ENCODE results near the gene SAMD14.

SAMD14 gene

DNA sequence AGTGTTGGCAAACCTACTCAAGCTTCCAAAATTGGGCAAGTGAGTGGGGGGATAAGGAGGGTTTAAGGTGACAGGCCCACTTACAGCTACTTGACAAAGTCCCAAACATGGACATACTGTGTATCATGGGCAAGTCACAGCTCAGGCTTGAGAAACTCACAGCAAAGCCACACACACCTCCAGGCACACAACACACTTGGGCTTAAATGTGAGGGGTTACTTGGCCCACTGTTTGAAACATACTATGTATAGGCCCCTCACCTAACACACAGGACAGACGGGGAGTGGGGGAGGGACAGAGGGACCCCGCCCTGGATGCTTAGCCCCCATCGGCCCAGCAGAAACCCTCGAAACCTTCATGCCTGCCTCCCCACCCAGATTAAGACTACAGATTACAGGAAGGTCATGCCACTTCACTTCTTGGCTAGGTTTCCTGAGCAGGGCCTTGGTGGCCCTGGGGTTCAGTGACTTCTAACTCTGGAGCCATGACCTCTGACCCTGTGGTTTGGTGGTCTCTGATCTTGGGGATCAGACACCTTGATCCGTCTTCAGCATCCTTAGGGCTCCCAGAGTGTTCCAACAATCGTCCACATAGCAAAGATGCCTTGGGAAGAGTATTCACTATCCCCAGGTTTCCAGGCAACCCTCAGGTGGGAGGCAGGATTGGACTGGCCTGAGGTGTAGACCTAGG is 2.3 kb upstream of the SAMD14 start:
- DNase-seq: no peak

DNA sequence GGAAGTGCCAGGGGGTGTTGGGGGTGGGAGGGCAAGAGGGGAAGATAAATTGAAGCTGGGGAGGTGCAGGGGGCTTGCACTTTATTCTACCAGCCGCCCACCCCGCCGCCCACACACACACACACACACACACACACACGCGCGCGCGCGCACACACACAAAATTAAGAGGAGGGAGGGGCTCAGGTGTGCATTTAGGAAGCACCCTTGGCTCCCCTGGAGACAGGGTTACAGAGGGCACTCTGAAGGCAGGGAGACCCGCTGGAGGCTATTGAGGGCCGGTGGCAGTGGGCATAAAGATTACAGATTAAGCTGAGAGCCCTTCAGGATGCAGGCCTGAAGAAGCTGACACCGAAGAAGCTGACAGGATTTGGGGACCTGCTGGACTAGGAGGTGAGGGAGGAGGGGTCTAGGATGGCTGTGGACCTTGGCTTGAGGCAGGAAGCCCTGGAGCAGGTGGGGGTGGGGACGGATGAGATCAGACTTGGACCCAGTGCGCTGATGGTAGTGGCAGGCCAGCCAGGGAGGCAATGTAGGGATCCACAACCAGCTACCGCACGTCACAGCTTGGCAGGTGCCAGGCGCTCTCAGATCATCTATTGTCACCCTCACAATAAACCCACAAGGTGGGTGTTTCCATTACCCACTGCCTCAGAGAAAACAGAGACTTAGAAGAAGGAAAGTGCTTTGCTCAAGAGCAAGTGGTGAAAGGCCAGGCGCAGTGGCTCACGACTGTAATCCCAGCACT is 772 bp upstream of the SAMD14 start:
- no peak for DNase-seq

DNA sequence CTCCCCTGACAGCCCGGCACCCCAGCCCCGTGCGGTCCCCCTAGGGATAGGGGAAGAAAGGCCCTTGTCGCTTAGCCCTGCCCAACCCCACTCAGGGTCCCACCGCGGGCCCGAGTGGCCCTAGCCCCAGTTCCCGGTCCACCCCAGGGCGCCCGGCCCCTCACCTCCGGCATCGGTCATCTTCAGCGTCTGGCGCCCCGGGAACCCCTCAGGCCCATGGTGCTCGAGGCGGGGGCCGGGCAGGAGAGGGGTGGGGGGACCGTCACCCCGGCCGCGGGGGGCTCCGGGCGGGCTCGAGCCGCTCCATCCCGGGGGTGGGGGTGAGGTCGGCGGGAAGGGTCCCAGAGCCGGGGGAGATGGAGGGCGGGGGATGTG is 620 bp downstream of the SAMD14 start:
- no peak for DNase-seq

DNA sequence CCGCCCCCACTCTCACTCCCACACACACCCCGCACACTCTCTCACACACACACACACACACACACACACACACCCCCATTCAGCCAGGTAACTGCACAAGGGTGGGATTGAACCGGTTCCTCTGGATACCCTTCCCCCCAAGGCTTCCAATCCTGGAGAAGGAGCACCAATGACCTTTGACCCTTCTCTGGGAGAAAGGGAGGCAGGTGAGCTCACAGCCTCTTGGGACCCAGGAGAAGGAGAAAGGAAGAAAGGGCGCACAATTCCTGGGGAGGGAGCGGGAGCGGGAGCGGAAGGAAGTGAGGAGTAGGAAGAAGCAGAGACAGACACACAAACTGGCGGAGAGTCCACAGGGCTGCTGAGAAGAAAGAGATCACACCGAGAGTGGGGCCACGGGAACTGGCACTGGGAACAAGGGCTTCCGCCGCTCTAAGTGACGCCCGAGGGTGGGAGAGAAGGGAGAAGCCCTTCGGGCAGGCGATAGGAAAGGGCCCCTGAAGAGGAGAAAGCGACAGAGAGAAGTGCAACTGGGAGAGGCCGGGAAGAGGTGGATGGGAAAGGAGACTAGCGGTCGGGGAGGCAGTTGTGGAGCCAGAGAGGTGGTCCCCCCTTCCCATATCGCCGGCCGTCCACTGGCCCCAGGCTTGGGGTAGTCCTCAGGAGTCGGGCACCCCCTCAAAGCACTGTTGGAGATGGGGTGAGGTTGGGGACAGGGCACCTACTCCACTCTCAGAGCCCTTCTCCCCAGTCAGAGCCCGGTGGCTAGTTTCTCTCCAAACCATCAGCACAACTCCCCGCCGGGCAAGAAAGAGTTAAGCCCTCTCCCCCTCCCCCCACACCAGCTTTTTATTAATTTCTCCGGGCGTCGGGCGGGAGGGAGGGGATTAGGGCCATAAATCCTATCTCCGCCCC is 1.3 kb downstream of the SAMD14 start:
- DNase-seq: no peak

DNA sequence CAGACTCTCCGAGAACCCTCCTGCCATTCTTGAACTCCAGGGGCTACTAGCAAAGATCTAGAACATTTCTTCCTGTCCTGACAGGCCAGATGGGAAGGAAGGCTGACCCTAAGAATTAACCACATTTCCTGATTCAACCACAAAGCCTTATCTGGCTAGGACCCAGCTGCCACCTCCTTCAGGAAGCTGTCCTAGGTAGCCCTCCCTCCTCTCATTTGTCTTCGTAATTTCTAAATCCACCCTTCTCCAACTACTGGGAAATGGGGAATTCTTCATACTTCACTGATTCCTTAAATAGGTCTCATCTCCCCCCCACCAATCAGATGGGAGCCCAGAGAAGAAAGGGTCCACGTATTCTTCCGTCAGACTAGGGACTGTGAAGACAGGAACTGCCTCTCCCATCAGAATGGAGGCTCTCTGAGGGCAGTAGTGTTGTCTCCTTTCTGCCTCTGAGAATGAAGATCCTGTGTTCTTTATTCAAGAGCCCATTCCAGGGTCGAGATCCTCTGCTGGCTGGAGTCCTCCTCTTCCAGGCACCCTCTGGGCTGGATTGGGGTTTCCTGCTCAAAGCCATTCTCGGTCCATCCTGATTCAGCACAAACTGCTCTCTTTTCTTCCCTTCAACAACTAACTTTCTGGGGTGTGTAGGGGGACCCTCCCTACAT is 2.1 kb downstream of the SAMD14 start:
- no peak for DNase-seq

DNA sequence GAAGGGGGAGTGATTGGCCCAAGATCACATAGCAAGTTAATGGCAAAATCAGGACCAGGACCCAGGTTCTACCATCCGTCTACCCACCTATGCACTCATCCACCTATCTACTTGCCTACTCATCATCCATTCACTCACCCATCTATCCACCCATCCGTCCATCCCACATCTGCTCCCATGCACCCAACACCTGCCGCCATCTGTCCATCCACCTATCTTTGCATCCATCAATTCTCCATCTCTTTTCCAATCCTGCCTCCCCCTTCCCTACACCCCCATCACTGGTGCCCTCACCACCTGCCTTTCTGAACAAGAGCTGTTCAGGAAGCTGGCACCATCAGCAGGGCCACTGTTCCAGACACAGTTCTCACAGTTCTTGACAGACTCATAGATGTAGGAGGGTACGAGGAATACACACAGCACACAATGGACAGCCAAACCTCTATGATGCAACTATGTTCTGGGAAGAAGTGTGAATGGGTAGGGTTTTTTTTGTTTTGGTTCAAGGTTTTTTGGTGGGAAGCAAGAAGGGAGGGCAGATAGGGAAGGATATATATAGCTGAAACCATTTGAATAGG is 4.5 kb downstream of the SAMD14 start:
- no peak for DNase-seq

DNA sequence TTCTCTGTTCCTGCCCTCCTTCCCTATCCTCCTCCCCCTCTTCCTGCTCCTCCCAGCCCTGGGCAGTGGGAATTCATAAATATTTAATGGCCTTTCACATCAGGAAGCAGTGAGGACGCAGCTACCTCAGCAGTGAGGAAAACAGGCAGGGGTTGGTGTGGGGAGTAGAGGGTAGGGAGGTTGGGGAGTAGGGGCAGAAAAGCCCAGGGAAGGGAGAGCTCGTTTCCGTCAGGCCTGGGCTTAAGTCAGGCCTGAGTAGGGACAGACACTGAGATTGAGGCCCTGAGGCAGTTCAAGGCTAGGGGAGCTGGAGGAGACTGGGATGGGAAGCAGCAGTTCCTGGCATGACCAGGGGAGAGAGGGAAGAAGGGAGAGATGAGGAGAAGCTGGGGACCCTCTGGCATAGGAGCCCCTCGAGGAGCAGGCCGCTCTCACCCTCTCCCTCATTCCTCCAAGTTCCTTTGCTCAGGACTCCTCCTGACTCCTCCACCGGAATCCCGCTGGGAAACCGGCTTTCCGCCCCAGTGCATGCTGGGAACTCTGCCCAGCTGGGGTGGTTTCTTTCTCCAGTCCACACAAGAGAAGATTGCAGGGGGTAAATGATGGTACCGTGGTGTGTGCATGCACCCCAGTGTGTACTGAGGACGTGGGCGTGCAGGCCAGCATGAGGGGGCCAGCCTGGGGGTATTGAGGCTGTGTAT is 6.2 kb downstream of the SAMD14 start:
- no peak for DNase-seq

DNA sequence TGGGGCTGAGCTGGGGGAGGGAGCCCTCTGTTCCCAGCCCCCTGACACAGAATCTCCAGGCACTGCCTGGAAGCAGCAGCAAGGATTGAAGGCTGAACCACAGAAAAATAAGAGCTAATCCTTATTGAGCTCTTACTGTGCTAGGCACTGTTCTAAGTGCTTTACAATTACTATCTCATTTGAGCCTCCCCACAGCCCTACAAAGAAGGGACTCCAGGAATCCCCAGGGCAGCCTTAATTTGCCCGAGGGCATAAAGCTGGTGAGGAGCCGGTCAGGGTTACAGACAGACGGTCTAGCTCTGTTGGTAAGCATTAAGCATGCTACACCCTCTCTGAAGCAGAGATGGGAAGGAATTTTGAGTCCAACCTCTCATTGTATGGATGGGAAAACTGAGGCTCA is 7.0 kb downstream of the SAMD14 start:
- no peak for DNase-seq

DNA sequence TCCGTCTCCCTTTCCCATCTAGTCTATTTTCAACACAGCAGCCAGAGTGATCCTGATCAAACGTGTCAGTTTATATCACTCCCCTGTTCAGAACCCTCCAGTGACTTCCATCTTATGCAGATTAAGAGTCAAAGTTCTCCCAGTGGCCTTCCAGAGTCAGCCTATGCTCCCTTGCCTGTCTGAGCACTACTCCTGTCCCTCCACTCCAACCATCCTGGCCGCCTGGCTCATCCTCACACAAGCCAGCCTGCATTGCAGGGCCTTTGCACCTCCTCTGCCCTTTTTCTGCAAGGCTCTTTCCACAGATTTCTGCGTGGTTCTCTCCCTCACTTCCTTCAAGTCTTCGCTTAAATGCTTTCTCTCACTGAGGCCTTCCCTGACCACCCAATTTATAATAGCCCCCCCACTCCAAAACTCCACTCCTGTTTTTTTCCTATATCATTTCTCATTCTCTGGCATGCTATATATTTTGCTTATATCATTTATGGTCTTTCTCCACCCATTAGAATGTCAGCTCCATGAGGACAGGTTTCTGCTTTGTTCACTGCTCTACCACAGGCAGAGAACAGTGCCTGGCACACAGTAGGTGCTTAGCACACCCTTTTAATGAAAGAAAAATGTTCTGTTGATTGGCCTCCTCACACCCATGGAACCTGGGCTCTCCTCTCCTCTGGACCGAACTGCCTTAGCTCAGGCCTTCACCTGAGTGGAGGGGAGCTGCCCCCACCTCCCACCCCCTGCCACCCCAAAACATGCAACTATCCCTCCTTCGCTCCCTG is 9.3 kb downstream of the SAMD14 start:
- no peak for DNase-seq

DNA sequence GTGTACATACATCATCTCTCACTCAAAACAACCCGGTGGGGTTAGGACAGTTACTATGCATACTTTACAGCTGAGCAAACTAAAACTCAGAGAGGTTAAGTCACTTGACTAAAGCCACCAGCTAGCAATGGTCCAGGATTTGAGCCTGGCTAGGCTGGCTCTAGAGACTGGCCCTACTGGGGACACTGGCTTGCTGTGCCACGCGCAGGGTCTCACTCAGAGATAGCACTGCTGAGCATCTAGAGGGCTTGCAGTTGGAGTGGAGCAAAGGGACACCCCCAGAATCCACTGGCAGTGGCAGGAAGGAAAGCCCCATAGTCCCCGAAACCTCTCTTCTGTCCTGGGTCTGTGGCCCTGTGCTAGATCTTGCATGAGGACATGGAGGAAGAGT is 11.1 kb downstream of the SAMD14 start:
- no peak for DNase-seq

DNA sequence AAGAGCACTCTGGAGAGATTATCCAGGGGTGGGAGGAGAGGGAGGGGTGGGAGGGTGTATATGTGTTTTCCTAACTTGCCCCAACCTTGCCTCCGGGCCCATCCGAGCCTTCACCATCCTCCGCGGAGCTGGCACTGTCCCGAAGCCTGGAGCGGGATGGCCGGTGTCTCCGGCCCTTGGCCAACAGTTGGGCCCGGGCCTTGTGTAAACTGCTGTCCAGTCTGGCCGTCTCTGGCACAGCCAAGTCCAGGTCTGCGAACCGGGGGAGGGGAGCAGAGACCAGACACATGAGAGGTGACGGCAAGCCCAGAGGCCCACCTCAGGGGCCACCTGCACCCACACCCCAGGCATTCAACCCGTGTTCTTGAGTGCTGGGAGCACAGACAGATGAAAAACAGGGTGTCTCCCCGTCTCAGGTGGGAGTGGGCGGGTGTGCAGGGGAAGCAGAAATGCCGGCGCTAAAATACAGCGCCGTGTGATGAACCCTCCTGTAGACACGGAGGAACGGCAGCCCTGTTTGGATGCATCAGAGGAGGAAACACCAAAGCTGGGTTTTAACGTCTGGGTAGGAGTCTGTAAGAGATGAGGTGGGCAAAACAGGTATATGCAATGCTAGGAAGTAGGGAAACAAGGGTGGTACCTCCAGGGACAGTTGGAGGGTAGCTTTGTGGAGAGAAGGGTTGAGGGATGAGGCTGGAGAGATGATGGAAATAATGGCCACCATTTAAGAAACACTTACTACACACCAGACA is 11.7 kb downstream of the SAMD14 start:
- no peak for DNase-seq

DNA sequence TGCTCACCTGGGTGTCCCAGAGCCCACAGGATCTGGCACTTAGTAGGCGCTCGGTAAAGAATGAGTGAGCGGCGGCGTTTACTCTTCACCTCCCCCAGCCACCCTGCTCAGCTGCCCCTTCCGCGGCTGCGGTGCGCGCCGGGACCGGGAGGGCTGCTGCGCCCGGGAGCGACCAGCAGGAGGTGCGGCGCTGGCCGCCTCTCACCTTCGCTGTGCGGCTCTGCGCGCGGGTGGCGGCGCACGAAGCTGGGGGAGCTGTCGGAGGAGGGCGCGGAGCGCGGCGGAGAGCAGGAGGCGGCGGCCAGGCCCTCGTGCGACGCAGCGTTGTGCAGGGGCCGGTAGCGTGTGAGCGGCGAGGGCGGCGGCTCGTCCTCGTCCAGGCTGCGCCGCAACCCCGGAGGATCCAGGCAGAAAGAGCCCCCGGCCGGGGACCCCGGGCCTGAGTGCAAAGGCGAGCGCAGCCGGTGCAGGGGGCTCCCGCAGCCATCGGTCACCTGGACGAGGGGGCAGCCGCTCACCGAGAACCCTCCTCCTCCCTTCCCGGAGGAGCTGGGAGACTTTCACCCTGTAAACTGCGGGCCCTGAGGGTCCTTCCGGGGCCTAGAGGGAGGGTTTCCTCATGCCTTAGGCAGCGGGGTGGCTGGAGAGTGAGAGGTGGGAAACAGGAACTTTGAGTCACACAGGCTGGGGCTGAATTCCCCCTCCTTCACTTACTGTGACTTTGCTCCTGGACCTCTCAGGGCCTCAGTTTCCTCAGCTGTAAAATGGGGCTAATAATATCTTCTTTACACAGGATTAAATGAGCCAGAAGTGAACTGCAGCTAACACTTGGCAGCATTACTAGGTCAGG is 12.5 kb downstream of the SAMD14 start:
- peak; percentile 69 for DNase-seq

DNA sequence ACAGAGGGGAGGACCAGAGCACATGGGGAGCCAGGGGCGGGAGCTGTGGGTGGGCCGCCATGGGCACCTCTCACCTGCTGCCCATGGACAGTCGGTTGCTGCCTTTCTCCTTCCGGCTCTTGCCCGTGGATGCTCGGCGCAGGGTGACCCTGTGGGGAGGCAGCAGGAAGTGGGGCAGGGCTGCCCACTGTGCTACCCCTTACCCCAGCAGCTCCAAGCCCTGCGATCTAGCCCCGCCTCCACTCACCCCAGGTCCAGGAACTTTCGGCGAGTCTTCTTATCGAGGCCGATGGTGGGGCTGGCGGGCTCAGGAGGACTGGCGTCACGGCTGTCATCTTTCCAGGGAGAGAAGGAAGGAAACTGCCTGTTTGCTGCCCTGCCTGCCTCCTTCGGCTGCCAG is 14.2 kb downstream of the SAMD14 start:
- no peak for DNase-seq

DNA sequence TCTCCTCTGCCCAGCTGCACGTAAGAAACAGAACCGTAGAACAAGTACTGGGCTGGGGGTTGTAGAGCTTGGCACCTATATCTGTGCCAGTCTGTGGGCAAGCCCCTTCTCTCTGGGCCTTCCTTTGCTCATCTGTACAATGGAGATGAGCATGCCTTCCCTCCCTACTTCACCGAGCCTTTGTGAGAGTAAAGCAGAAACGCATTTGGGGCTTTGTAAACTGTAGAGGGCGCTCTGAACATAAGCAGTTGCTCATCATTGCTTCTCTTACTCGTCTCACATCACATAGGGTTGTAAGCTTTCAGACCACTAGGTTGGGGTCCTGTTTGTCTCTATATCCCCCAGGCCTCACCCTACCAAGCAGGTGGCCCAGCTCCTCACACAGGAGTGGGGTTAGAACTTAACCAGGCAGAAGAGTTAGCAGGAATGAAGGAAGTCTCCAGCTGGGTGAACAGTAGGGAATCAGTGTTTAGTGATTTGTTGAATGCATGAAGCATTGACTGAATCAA is 15.1 kb downstream of the SAMD14 start:
- DNase-seq: peak; percentile 64

DNA sequence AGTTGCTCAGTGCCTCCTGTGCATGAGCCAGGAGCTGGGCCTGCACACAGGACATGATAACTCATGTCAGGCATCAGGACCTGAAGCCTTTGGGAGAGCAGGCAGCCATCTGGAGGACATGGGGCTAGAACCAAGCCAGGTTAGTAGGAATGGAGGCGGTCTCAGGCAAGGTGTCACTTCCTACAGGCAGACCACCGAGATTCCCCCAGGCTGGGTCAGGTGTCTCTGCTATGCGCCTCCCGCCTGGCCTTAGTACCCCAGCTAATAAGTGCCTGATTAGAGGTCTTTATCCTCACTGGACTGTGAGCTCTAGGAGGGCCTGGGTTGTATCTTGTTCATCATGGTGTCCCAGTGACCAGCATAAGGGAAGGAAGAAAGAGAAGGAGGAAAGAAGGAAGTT is 15.6 kb downstream of the SAMD14 start:
- no peak for DNase-seq

DNA sequence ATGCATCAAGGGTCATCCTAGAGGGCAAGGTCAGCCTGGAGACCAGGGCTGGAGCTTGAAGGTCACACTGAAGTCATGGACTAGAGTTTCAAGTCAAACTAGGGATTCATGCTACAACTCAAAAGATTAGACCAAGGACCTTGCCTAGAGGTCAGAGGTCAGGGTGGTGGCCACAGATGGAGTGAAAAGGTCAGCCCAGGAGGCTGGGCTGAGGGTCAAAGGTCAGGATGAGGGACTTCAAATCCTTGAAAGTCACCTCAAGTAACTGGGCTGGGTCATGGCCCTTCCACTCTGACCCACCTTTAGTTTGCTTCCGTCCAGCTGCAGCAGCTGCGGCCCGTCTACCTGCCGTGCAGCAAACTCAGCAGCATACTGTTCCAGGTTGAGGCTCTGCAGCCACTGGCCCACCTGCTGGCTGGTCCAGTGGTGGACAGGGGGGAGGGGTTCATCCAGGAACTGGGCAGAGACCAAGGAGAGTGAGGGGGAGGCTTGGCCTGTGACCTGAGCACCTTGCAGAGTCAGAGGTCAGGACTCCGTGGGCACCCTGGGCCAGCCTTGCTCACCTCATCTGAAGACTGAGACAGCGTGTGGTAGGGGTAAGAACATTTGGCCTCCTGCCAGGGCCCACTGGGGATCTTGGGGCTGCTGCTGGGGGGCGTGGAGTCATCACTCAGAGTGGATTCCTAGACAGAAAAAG is 16.2 kb downstream of the SAMD14 start:
- no peak for DNase-seq

DNA sequence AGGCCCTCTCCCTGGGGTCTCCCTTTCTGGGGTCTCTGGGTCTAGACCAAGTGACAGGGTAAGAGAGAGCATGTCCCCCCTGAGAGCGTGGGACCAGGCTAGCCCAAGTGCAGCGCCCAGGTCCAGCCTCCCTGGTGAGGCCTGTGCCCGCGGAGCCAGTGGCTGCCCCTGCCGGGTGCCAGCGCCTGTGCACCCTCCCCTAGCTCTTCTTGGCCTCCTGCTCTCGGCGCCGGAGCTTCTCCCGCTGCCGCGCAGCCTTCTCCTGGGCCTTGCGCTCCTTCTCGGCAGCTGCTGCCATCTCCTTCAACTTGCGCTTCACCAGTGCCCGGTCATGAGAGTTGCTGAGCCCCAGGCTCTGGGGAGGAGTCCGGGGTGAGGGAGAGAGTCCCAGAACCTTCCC is 17.3 kb downstream of the SAMD14 start:
- DNase-seq: no peak
